ENCODE data around the gene DLG1.

- no peak for TF ChIP-seq POLR2A (IDR thresholded peaks at IDR 0.05; ENCODE audit: low read length)
- TF ChIP-seq GATA1 (IDR thresholded peaks at IDR 0.05; ENCODE audit: low read depth, low read length) = no peak
Observed at GRCh38 chr3:197042539-197042938, 255.9 kb downstream of the DLG1 start.
